GM03348 (cell line): ENCODE measurements around the gene SPTB.

Experiments used
- DNase-seq: peaks from one replicate; pipeline ENCODE4 v3.0.0; 2012; ENCODE audit warnings: low spot score

The SPTB gene

DNA sequence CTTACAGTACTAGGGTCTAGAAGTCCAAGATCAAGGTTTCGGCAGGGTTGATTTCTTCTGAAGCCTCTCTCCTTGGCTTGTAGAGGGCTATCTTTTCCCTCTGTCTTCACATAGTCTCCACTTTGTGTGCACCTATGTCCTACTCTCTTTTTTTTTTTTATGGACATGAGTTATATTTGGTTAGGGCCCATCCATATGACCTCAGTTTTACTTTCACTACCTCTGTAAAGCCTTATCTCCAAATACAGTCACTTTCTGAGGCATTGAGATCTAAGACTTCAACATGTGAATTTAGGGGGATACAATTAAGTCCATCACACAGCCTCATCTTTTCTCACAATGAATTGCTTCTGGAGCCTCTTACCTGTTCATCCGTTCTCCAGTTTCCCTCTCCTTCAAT lies 5.9 kb upstream of the SPTB start:
- no peak for DNase-seq

DNA sequence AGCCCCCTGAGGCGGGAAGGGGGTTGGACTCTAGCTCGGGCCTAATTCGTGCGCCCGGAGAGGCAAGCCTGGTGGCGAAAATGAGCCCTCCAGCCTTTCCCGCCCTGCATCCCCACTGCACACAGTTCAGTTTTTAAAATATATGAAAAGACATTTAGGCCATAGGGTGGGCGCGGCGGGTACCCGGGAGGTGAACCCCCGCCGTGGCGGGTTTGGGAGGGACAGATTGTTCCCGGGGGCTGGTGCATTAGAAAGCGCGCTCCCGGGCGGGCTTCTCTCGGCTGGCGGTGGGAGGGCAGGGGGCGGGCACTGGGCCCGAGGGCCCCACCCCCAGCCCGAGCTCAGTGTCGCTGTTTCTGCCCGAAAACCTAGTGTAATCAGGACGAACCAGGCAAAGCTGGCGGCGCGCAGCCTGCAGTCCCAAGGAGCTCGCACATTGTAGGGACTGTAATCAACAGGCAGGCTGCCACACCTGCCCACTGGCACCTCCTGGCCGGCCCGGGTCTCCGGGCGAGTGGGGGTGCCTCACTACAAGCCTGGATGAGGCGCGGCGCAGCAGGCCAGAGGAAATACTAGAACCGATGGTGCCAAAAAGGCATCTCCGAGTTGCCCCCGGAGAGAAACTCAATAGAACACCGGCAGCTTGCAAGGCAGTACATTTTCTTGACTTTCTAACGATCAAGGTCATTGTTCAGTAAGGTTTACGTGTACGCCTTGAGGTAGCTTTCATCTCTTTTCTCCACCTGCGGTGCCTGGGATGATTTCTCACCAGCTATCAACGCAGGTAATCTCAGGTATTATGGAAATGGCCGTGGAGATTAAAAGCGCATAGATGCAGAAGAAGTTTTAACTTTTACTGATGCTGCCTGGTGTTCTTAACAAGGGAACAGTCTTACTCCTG lies 764 bp upstream of the SPTB start:
- DNase-seq, result peak; percentile 42

GRCh38 chr14:64878837-64879634 lies 671 bp downstream of the SPTB start:
- DNase-seq, result peak; percentile 17

GRCh38 chr14:64877846-64878245 lies 1.9 kb downstream of the SPTB start:
- no peak for DNase-seq

DNA sequence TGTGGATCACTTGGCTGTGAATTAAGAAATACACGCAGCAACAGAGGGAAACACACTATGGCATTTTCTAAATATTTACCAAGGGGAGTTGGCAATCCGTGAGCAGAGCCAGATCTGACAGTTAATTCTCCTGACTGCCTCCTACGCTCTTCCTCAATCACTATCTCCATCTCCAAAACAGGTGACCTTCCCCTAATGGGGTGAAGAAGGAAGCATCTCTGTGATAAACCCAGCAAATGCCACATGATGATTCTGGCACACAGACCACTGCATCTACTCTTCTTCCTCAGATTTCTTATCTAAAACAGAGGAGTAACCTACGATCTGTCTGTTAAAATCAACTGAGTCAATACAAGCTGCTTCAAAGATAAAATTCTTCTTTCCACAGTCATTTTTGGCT lies 4.4 kb downstream of the SPTB start:
- DNase-seq, result no peak

DNA sequence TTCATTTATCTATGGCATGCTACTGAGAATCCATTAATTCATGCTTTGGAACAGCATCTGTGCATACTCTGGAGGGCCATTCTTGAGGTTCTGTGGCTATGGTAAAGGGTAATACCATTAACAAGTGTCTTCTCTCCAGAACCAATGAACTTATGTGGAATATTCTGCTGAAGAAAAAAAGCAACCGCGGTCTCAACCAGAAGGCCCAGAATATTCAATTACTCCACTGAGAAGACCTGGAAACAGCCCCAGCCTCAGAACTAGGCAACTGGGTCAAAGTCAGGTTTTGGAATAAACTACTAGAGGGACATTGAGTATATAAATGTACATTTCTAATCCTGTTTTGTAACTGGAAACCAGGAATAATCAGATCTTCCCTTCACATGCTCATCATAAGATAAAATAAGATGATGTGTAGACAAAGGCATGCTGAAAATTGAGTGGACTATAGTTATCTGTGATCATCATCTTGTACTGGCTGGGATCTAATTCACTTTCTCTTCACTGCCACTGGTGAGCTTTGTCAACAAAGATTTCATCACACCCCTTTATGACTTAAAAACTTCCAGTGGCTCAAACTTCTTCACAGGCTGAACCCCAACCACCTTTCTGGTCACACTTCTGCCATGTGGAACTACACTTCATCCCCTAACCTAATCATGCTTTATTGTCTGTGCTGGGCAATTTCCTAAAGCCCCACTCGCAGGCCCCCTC lies 6.0 kb downstream of the SPTB start:
- DNase-seq, result peak; percentile 19

GRCh38 chr14:64871344-64871743 lies 8.4 kb downstream of the SPTB start:
- DNase-seq, result no peak

GRCh38 chr14:64870160-64870559 lies 9.5 kb downstream of the SPTB start:
- no peak for DNase-seq

DNA sequence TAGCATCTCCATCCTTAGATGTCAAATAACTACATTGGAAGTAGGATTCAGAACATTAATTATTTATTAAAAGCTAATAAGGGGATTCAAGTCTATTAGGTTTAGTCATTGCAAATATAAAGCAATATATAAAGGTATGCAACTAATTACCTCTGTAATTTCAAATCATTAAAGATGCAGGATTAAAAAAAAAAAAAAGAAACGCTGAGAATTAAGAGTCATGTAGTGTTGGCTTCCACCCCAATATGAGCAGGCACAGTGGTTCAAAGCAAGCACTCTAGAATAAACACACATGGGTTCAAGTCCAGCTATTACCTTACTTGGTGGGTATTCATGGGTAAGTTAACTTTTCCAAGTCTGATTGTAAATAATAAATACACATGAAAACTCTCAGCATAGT lies 10.9 kb downstream of the SPTB start:
- DNase-seq, result no peak

- no peak for DNase-seq
Observed at GRCh38 chr14:64868379-64868778, 11.3 kb downstream of the SPTB start.

GRCh38 chr14:64867182-64867581 lies 12.5 kb downstream of the SPTB start:
- no peak for DNase-seq

GRCh38 chr14:64865992-64866391 lies 13.7 kb downstream of the SPTB start:
- DNase-seq, result no peak

DNA sequence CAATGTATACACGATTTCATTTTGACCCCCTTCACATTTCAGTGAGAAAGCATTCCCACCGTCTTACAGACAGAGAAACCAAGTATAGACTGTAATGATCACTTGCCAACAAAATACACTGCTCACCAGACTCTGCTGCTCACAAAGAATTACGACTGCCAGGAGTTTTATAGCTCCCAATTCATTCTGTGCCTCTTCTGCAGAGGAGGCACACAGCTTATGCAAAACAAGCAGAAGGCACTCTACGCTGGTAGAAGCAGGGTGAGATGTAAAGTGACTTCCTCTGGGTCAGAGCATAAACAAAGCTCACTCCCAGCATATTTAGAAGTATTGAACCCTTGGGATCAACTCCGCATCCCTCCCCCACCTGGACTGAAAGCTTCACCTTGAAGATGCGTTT lies 14.6 kb downstream of the SPTB start:
- no peak for DNase-seq

DNA sequence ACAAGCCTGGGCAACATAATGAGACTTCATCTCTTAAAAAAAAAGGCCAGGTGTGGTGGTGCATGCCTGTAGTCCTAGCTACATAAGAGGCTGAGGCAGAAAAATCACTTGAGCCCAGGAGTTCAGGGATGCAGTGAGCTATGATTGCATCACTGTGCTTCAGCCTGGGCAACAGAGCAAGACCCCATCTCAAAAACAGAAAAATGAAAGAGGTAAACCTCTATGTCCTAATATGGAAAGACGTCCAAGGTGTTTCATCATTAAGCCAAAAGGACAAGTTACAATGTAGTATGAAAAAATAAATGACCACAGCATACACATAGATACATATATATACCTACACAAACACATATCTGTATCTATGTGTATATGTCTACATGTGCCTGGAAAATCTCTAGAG lies 15.4 kb downstream of the SPTB start:
- DNase-seq, result no peak

GRCh38 chr14:64861916-64862315 lies 17.8 kb downstream of the SPTB start:
- DNase-seq, result no peak

DNA sequence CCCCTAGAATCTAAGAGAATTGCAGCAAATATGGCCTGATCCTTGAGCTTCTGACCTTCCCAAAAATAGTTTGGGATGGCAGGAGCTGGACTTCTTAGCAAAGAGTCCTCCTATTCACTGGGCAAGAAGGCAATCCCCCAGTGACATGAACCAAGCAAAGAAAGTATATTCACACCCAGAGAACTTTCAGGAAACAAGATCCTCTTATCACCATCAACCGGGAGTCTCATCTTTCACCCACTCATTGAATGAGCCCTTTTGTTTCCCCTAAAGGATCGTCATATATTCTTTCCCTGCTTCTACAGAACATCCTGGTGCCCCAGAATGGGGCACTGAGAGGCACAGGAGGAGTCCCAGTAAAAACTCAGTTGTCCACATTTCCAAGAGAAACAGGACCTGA lies 19.7 kb downstream of the SPTB start:
- DNase-seq, result no peak

DNA sequence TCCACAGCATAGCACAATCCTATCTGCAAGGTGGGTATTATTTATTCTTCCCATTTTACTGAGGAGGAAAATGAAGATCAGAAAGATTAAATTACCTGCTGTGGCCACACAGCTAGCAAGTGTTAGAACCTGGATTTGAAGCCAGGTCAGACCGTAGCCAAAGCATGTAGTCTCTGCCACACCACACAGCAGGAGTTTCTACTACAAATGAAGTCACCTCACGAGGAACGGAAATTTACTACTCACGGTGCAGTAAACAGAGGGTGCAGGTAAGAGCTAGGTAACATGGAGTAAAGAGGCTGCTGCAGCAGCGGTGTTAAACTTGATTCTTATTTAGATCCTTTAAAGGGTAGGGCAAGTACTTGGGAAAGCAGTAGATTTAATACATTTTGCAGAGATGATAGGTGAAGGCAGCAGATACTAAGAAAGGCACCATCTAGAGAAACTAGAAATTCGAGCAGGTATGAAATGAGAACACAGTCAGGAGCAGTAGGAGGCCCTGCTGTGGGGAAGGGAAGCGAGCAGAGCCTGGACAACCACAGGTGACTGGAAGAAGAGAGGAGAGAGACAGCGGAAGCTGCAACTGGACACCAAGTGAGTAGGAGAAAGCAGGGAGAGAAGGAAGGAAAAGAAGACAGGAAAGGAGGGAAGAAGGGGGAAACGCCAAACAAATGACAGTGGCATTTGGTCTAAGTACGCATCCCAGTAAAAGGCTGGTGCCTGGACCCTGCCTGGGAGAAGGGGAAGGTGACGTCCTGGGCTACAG lies 21.5 kb downstream of the SPTB start:
- DNase-seq, result no peak

DNA sequence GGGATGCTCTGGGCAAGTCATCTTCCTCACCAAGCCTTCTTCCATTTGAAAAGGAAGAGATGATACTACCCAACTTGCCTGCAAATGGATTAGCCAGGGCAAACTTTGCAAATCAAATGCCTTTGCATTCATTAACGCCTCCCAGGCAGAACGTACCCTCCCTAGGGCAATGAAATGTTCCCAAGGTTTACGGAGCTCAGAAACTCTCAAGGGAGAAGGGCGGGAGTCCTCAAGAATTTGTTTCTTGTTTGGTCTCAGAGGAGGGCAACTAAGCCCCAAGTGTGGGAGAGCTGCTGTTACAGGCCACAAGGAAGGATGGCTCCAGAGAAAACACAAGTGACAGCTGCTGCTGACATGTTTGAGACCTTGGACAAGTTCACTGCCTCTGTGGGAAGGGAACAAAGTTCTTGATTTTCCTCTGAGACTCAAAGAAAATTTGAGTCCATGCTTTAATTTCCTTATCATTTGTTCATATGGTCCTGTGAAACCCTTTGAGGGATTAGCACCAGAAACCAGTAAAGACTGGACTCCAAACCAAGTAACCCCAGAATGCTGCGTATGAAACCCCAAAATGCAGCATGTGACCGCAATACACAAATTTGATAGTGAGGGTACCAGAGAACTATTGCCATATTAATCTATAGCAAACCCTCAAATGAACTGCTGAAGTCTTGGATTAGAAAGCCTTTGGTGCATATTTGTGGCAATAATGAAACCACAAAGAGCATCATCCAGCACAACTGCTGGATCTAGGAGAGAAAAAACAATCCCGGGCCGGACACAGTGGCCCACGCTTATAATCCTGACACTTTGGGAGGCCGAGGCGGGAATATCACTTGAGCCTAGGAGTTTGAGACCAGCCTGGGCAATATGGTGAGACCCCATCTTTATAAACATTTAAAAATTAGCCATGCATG lies 22.9 kb downstream of the SPTB start:
- no peak for DNase-seq

- DNase-seq, result no peak
Observed at GRCh38 chr14:64855721-64856528, 23.8 kb downstream of the SPTB start.
